Neural progenitor cell (in vitro differentiated cells): ENCODE measurements around the gene DENND5B. TPM values are rescaled to one million over a fixed set of nuclear protein-coding genes. Genes with fewer than 3 reads are reported as not detected.

Experiments used
- DNase-seq: peaks from one replicate; pipeline ENCODE4 v3.0.0-alpha.2; 2016; ENCODE audit warnings: low spot score
- H2AFZ ChIP-seq: fragments of 200-600 bp; sonication (generic); replicated peaks from 2 replicates; pipeline ENCODE4 v1.6.1; 2016; ENCODE audit warnings: antibody characterized with exemption
- H3F3A ChIP-seq: fragments of 200-600 bp; sonication (generic); 2 replicates; pipeline ENCODE4 v1.6.1; 2016; ENCODE audit warnings: antibody characterized with exemption, low read depth
- H3K27ac ChIP-seq: fragments of 200-600 bp; sonication (generic); 2 replicates; pipeline ENCODE4 v1.5.1; 2016; ENCODE audit warnings: mild to moderate bottlenecking
- H3K27me3 ChIP-seq: fragments of 200-600 bp; sonication (generic); 2 replicates; pipeline ENCODE4 v1.6.1; 2016; ENCODE audit warnings: mild to moderate bottlenecking, moderate library complexity
- H3K36me3 ChIP-seq: fragments of 200-600 bp; sonication (generic); 2 replicates; pipeline ENCODE4 v1.5.1; 2016
- H3K4me1 ChIP-seq: fragments of 200-600 bp; sonication (generic); 2 replicates; pipeline ENCODE4 v1.6.1; 2016; ENCODE audit warnings: mixed run types
- H3K4me2 ChIP-seq: fragments of 200-600 bp; sonication (generic); 2 replicates; pipeline ENCODE4 v1.6.1; 2016
- H3K4me3 ChIP-seq: fragments of 200-600 bp; sonication (generic); 2 replicates; pipeline ENCODE4 v1.5.1; 2016
- H3K79me2 ChIP-seq: fragments of 200-600 bp; sonication (generic); 2 replicates; pipeline ENCODE4 v1.6.1; 2016; ENCODE audit warnings: low read depth
- H3K9ac ChIP-seq: fragments of 200-600 bp; sonication (generic); 2 replicates; pipeline ENCODE4 v1.6.1; 2016
- H3K9me3 ChIP-seq: fragments of 200-600 bp; sonication (generic); 2 replicates; pipeline ENCODE4 v1.5.1; 2016; ENCODE audit warnings: low read depth
- H4K20me1 ChIP-seq: fragments of 200-600 bp; sonication (generic); 2 replicates; pipeline ENCODE4 v1.6.1; 2016; ENCODE audit warnings: low read depth
- H3K27ac Mint-ChIP-seq: 3 replicates; pipeline ENCODE4 v1.8.0; 2021; ENCODE audit warnings: mixed read lengths
- H3K27me3 Mint-ChIP-seq: 2 replicates; pipeline ENCODE4 v1.8.0; 2022; ENCODE audit warnings: low read depth, mild to moderate bottlenecking, inconsistent platforms, moderate library complexity, mixed read lengths; ENCODE audit not compliant: insufficient read depth
- H3K36me3 Mint-ChIP-seq: 3 replicates; pipeline ENCODE4 v1.8.0; 2021; ENCODE audit warnings: mixed read lengths
- H3K4me1 Mint-ChIP-seq: 3 replicates; pipeline ENCODE4 v1.8.0; 2021; ENCODE audit warnings: mixed read lengths
- H3K4me3 Mint-ChIP-seq: 3 replicates; pipeline ENCODE4 v1.8.0; 2021; ENCODE audit warnings: mild to moderate bottlenecking, moderate library complexity, mixed read lengths
- H3K9me3 Mint-ChIP-seq: 3 replicates; pipeline ENCODE4 v1.8.0; 2020; ENCODE audit warnings: mixed read lengths
- EZH2 ChIP-seq: fragments of 200-600 bp; sonication (generic); IDR thresholded peaks from 2 replicates; pipeline ENCODE4 v1.6.1; 2017; ENCODE audit warnings: antibody characterized with exemption, mild to moderate bottlenecking, moderate library complexity
- EZH2phosphoT487 ChIP-seq: fragments of 200-600 bp; sonication (generic); IDR thresholded peaks from 2 replicates; pipeline ENCODE4 v1.6.1; 2017; ENCODE audit warnings: antibody characterized with exemption
- total RNA-seq: library from RNA; depleted of rRNA; stranded (reverse); fragments of >200 nt; gene quantifications from 2 replicates; pipeline ENCODE4 v1.2.3, GENCODE V29; 2015; ENCODE audit warnings: low replicate concordance
- TF ChIP-seq, protein P1 (sequence below): fragments of 200-600 bp; sonication (generic); IDR thresholded peaks from 2 replicates; pipeline ENCODE4 v1.5.1; 2017; ENCODE audit warnings: antibody characterized with exemption, mild to moderate bottlenecking

DENND5B gene
- total RNA-seq, 1 donor from 2014 or later = 24.2 TPM

GRCh38 chr12:31466768-31467167 is 124.2 kb downstream of the DENND5B start:
- Mint-ChIP-seq H3K4me3 (no peak overlapping the region), H3K36me3 (peaks cover 15% of the 10 kb centered on the region), H3K27ac (no peak overlapping the region), H3K27me3 (no peaks in the 10 kb centered on the region), H3K9me3 (peaks cover 3% of the 10 kb centered on the region), H3K4me1 (peaks cover 2% of the 10 kb centered on the region)
- Histone ChIP-seq H3K4me1 (peaks cover 4% of the 10 kb centered on the region), H3K4me3 (no peak overlapping the region), H3K27me3 (no peaks in the 10 kb centered on the region), H3K36me3 (no peaks in the 10 kb centered on the region), H3F3A (no peaks in the 10 kb centered on the region), H3K27ac (no peak overlapping the region), H3K4me2 (no peak overlapping the region), H2AFZ (no peak overlapping the region), H3K9ac (no peak overlapping the region), H3K9me3 (no peaks in the 10 kb centered on the region), H4K20me1 (no peaks in the 10 kb centered on the region), H3K79me2 (no peaks in the 10 kb centered on the region)
- DNase-seq = no peak
- TF ChIP-seq EZH2phosphoT487 = no peak
- TF ChIP-seq EZH2 = no peak
- TF ChIP-seq, protein P1, sequence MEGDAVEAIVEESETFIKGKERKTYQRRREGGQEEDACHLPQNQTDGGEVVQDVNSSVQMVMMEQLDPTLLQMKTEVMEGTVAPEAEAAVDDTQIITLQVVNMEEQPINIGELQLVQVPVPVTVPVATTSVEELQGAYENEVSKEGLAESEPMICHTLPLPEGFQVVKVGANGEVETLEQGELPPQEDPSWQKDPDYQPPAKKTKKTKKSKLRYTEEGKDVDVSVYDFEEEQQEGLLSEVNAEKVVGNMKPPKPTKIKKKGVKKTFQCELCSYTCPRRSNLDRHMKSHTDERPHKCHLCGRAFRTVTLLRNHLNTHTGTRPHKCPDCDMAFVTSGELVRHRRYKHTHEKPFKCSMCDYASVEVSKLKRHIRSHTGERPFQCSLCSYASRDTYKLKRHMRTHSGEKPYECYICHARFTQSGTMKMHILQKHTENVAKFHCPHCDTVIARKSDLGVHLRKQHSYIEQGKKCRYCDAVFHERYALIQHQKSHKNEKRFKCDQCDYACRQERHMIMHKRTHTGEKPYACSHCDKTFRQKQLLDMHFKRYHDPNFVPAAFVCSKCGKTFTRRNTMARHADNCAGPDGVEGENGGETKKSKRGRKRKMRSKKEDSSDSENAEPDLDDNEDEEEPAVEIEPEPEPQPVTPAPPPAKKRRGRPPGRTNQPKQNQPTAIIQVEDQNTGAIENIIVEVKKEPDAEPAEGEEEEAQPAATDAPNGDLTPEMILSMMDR = no peak

DNA sequence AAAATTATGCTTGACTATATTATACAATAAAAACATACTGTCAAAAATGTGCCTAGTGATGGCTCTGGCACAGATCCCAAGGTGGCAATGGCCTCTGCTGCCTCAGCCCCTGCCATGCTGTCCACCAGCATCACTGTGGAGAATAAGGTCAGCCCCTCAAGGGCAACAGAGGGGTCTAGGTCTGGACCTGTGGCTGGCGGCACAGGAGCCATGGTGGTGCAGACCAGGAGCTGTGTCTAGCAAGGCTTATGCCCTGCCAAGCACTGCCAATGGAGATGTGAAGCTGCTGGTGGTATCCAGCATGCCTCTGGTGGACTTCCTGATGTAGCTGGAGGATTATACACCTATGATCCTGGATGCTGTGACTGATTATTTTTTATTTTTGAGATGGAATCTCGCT is 125.9 kb downstream of the DENND5B start:
- TF ChIP-seq, protein P1 = no peak
- TF ChIP-seq EZH2 = no peak
- TF ChIP-seq EZH2phosphoT487 = no peak
- peaks cover 3% of the 10 kb centered on the region for H3K9me3 Mint-ChIP-seq
- Histone ChIP-seq H3K36me3 (no peaks in the 10 kb centered on the region), H3K9me3 (no peaks in the 10 kb centered on the region), H3K4me3 (no peak overlapping the region), H3K27ac (no peak overlapping the region), H3F3A (no peaks in the 10 kb centered on the region), H3K4me1 (peaks cover 4% of the 10 kb centered on the region), H3K27me3 (no peaks in the 10 kb centered on the region), H3K79me2 (no peaks in the 10 kb centered on the region), H3K9ac (no peak overlapping the region), H3K4me2 (no peak overlapping the region), H4K20me1 (no peaks in the 10 kb centered on the region), H2AFZ (no peak overlapping the region)
- no peak overlapping the region for H3K27ac Mint-ChIP-seq
- DNase-seq = no peak
- peaks cover 23% of the 10 kb centered on the region for H3K36me3 Mint-ChIP-seq
- no peak overlapping the region for H3K4me3 Mint-ChIP-seq
- H3K27me3 Mint-ChIP-seq = no peaks in the 10 kb centered on the region
- peaks cover 2% of the 10 kb centered on the region for H3K4me1 Mint-ChIP-seq

DNA sequence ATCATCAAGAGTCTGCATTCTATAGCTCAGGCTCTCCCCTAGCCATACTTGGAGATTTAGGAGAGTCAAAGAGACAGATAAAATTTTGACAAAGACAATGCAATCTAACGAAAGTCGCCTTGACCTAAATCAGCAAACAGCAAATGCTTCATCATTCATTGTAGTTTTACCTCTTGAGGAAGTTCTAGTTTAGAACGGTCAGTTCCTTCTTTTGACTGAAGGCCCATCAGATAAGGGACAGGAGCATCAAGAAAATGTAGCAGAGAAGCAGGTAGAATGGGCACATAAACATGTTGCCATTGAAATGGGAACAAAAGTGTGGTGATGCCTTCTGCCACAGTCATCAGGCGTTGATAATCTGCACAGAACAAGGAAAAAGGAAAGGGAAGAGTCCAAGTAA is 130.9 kb downstream of the DENND5B start:
- Mint-ChIP-seq H3K27ac (no peak overlapping the region), H3K27me3 (no peaks in the 10 kb centered on the region)

More for the DNA sequence above, 130.9 kb downstream of the DENND5B start:
- Mint-ChIP-seq H3K4me3 (no peak overlapping the region), H3K36me3 (peaks cover 34% of the 10 kb centered on the region), H3K9me3 (no peaks in the 10 kb centered on the region), H3K4me1 (peaks cover 2% of the 10 kb centered on the region)
- no peaks in the 10 kb centered on the region for H3K79me2 ChIP-seq
- H3K4me1 ChIP-seq = peaks cover 4% of the 10 kb centered on the region
- no peak overlapping the region for H3K27ac ChIP-seq
- no peak overlapping the region for H3K4me2 ChIP-seq
- no peaks in the 10 kb centered on the region for H3F3A ChIP-seq
- H3K4me3 ChIP-seq = no peak overlapping the region
- H3K27me3 ChIP-seq = no peaks in the 10 kb centered on the region
- H4K20me1 ChIP-seq = no peaks in the 10 kb centered on the region
- no peaks in the 10 kb centered on the region for H3K36me3 ChIP-seq
- DNase-seq = no peak
- H3K9me3 ChIP-seq = no peaks in the 10 kb centered on the region
- no peak overlapping the region for H3K9ac ChIP-seq
- TF ChIP-seq, protein P1 = no peak
- no peak for TF ChIP-seq EZH2
- TF ChIP-seq EZH2phosphoT487 = no peak
- no peak overlapping the region for H2AFZ ChIP-seq
